K562 (cell line): Measurements from ENCODE around the gene SEH1L. TPM values are rescaled to one million over a fixed set of nuclear protein-coding genes. Genes with fewer than 3 reads are reported as not detected.

Experiments used
- ARID1B ChIP-seq: fragments of 450-650 bp; IDR thresholded peaks from 2 replicates; pipeline ENCODE4 v1.6.1; 2016; ENCODE audit warnings: antibody characterized with exemption, mild to moderate bottlenecking, inconsistent platforms
- DACH1 ChIP-seq: fragments of 450-650 bp; IDR thresholded peaks from 2 replicates; pipeline ENCODE4 v1.6.1; 2018; ENCODE audit not compliant: partially characterized antibody
- FUS ChIP-seq: fragments of 200-400 bp; formaldehyde crosslinking; optimal IDR thresholded peaks from 2 replicates; pipeline ENCODE3; 2017; ENCODE audit warnings: low read depth, low read length
- HCFC1 ChIP-seq: IDR thresholded peaks from 2 replicates; pipeline ENCODE4 v1.6.1; 2012; ENCODE audit warnings: low read depth, low read length, improper control_type of control experiment
- HDAC8 ChIP-seq: fragments of 450-650 bp; IDR thresholded peaks from 2 replicates; pipeline ENCODE4 v1.6.1; 2016; ENCODE audit warnings: mild to moderate bottlenecking, missing genetic modification characterization, moderate library complexity, missing compliant biosample characterization
- IRF2 ChIP-seq: sonication (generic); formaldehyde crosslinking; IDR thresholded peaks from 2 replicates; pipeline ENCODE4 v1.8.1; 2022; ENCODE audit warnings: mild to moderate bottlenecking, missing genetic modification reagents
- NFYB ChIP-seq: IDR thresholded peaks from 2 replicates; pipeline ENCODE4 v1.6.1; 2011; ENCODE audit warnings: mild to moderate bottlenecking, moderate library complexity; ENCODE audit not compliant: insufficient read length; ENCODE audit errors: extremely low read depth
- PTBP1 ChIP-seq: fragments of 200-400 bp; formaldehyde crosslinking; IDR thresholded peaks from 2 replicates; pipeline ENCODE4 v1.6.1; 2017; ENCODE audit warnings: low read depth, low read length
- TAF7 ChIP-seq: fragments of 450-650 bp; IDR thresholded peaks from 2 replicates; pipeline ENCODE4 v1.6.1; 2016; ENCODE audit warnings: missing genetic modification characterization, missing compliant biosample characterization
- THAP12 ChIP-seq: fragments of 250-450 bp; sonication (Bioruptor Pico); IDR thresholded peaks from 2 replicates; pipeline ENCODE4 v1.9.0; 2021; ENCODE audit warnings: mild to moderate bottlenecking, inconsistent platforms
- TRIM24 ChIP-seq, 2 experiments: fragments of 450-650 bp; IDR thresholded peaks; 2 replicates each; pipeline ENCODE4 v1.6.1; 2016
- ZBED1 ChIP-seq: IDR thresholded peaks from 2 replicates; pipeline ENCODE4 v1.6.1; 2014
- ZBTB9 ChIP-seq: fragments of 450-650 bp; formaldehyde crosslinking; IDR thresholded peaks from 2 replicates; pipeline ENCODE4 v1.4.0; 2020; ENCODE audit warnings: mild to moderate bottlenecking, moderate library complexity
- ZNF165 ChIP-seq: fragments of 250-450 bp; sonication (Bioruptor Pico); IDR thresholded peaks from 2 replicates; pipeline ENCODE4 v1.4.0; 2020; ENCODE audit warnings: borderline replicate concordance
- ZNF175 ChIP-seq: fragments of 200-800 bp; sonication (Bioruptor generic); IDR thresholded peaks from 2 replicates; pipeline ENCODE4 v1.6.1; 2016; ENCODE audit warnings: low read depth, mild to moderate bottlenecking, missing genetic modification characterization, missing compliant biosample characterization
- ZNF197 ChIP-seq: fragments of 200-800 bp; sonication (Bioruptor generic); IDR thresholded peaks from 2 replicates; pipeline ENCODE4 v1.6.1; 2016; ENCODE audit warnings: low read depth, missing genetic modification characterization, missing compliant biosample characterization
- ZNF398 ChIP-seq: fragments of 250-450 bp; sonication (Bioruptor Pico); IDR thresholded peaks from 2 replicates; pipeline ENCODE4 v1.8.0; 2021; ENCODE audit warnings: moderate library complexity, mild to moderate bottlenecking, inconsistent platforms
- ZNF408 ChIP-seq: fragments of 250-450 bp; sonication (Bioruptor Pico); IDR thresholded peaks from 2 replicates; pipeline ENCODE4 v1.4.0; 2020; ENCODE audit warnings: low read depth, mild to moderate bottlenecking, moderate library complexity
- ZNF444 ChIP-seq: fragments of 250-450 bp; sonication (Bioruptor Pico); IDR thresholded peaks from 2 replicates; pipeline ENCODE4 v1.4.0; 2020; ENCODE audit warnings: mild to moderate bottlenecking, moderate library complexity
- ZNF445 ChIP-seq: fragments of 250-450 bp; sonication (Bioruptor Pico); IDR thresholded peaks from 2 replicates; pipeline ENCODE4 v1.4.0; 2020; ENCODE audit warnings: low read depth, mild to moderate bottlenecking, moderate library complexity
- ZNF589 ChIP-seq: fragments of 200-800 bp; sonication (Bioruptor generic); IDR thresholded peaks from 2 replicates; pipeline ENCODE4 v1.6.1; 2016; ENCODE audit warnings: low read depth, missing genetic modification characterization, missing compliant biosample characterization
- ZNF830 ChIP-seq: fragments of 250-450 bp; sonication (Bioruptor Pico); IDR thresholded peaks from 2 replicates; pipeline ENCODE4 v1.5.0; 2021; ENCODE audit warnings: mild to moderate bottlenecking
- polyA plus RNA-seq, 8 experiments: library from polyadenylated mRNA; depleted of rRNA in 4 of 8; stranded (reverse) in 5 of 8; unstranded in 3 of 8; fragments of >200 nt; fragmentation: Nextera tagmentation in 2 of 8; fragmentation: Illumina TruSeq in 1 of 8; extraction: Ambion mirVana in 2 of 8; extraction: Trizol in 1 of 8; gene quantifications; 2 replicates each; pipeline versions ENCODE4 v1.2.1 to v1.2.3, GENCODE V29; 2011 to 2014; ENCODE audit warnings: inconsistent platforms in 1 of 8, missing spikeins in 1 of 8
- total RNA-seq, 7 experiments: library from RNA; depleted of rRNA in 6 of 7; stranded (reverse); fragments of >200 nt in 6 of 7; fragmentation: Illumina TruSeq in 2 of 7; extraction: Trizol in 2 of 7; gene quantifications; 2 replicates each; pipeline versions ENCODE4 v1.2.1 to v1.2.3, GENCODE V29; 2011 to 2021; ENCODE audit warnings: low replicate concordance in 1 of 7
- TF ChIP-seq, protein P1 (sequence below): sonication (generic); formaldehyde crosslinking; IDR thresholded peaks from 2 replicates; pipeline ENCODE4 v1.8.1; 2023; ENCODE audit warnings: mild to moderate bottlenecking, missing genetic modification reagents

The SEH1L gene
- total and polyA plus RNA-seq, 9 of the 15 experiments (the other 6 are each of a cell fraction or from before 2014, with no cell fraction given), result 62.2 to 180 (median 108) TPM

- TF ChIP-seq ZNF408 (CRISPR knock-in tag) (no peak), ZNF165 (CRISPR knock-in tag) (no peak), ZNF589 (CRISPR knock-in tag) (peak; percentile 89), ZNF197 (CRISPR knock-in tag) (no peak; the same call in 1 of the 2 replicates), ARID1B (no peak), ZNF398 (CRISPR knock-in tag) (no peak), DACH1 (no peak), FUS (no peak), HDAC8 (tag) (peak; percentile 92), IRF2 (peak; percentile 92), NFYB (no peak), TRIM24 (IDR thresholded peaks at IDR 0.05) (peak in 1 of 2 experiments; percentile 47; a peak in 1 of 4 replicates), ZNF445 (CRISPR knock-in tag) (no peak), TAF7 (tag) (no peak), THAP12 (CRISPR knock-in tag) (peak; percentile 70), HCFC1 (no peak; the same call in 1 of the 2 replicates), ZBTB9 (CRISPR knock-in tag) (peak; percentile 78), ZBED1 (no peak), ZNF175 (CRISPR knock-in tag) (no peak), PTBP1 (0 out of 2 replicates have a peak, but pooled peaks have one; percentile 59), ZNF444 (CRISPR knock-in tag) (no peak), ZNF830 (CRISPR knock-in tag) (no peak)
- TF ChIP-seq, protein P1, sequence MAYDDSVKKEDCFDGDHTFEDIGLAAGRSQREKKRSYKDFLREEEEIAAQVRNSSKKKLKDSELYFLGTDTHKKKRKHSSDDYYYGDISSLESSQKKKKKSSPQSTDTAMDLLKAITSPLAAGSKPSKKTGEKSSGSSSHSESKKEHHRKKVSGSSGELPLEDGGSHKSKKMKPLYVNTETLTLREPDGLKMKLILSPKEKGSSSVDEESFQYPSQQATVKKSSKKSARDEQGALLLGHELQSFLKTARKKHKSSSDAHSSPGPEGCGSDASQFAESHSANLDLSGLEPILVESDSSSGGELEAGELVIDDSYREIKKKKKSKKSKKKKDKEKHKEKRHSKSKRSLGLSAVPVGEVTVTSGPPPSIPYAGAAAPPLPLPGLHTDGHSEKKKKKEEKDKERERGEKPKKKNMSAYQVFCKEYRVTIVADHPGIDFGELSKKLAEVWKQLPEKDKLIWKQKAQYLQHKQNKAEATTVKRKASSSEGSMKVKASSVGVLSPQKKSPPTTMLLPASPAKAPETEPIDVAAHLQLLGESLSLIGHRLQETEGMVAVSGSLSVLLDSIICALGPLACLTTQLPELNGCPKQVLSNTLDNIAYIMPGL (CRISPR knock-in tag), result peak; percentile 81
Observed at GRCh38 chr18:12948050-12948804, 416 bp downstream of the SEH1L start (continued).
